Astrocyte of the cerebellum (primary cell): ENCODE results near the gene RPN2.

Experiments
- DNase-seq: peaks from one replicate; pipeline ENCODE4 v3.0.0-alpha.2; 2011; ENCODE audit warnings: low read depth
- H3K4me3 ChIP-seq: 2 replicates; pipeline ENCODE4 v1.5.1; 2011; ENCODE audit warnings: mild to moderate bottlenecking, low read depth, low read length, moderate library complexity
- CTCF ChIP-seq: IDR thresholded peaks from 2 replicates; pipeline ENCODE4 v1.5.1; 2012; ENCODE audit warnings: low read length, low read depth, moderate library complexity, mild to moderate bottlenecking; ENCODE audit errors: missing control alignments
- in situ Hi-C: cut with HindIII; loops from 2 replicates; pipeline ENCODE4 v1.10.0; 2017; ENCODE audit warnings: low sequenced_read_pairs

The RPN2 gene

GRCh38 chr20:37247547-37247946, 68.4 kb downstream of the RPN2 start:
- TF ChIP-seq CTCF, result no peak
- no peak overlapping the region for H3K4me3 ChIP-seq
- DNase-seq, result no peak
- in situ Hi-C loops, result no loop called here

- DNase-seq, result no peak
- no peak overlapping the region for H3K4me3 ChIP-seq
- TF ChIP-seq CTCF, result no peak
- in situ Hi-C loops, result no loop called here
These were observed 70.2 kb downstream of the RPN2 start for GRCh38 chr20:37249304-37249703.

- H3K4me3 ChIP-seq, result no peak overlapping the region
- no peak for DNase-seq
- no peak for TF ChIP-seq CTCF
- in situ Hi-C loops, result no loop called here
These were observed 72.8 kb downstream of the RPN2 start for GRCh38 chr20:37251825-37252477.

- no peak for TF ChIP-seq CTCF
- in situ Hi-C loops, result no loop called here
- DNase-seq, result no peak
These were observed 74.0 kb downstream of the RPN2 start for GRCh38 chr20:37253087-37253486.

GRCh38 chr20:37254114-37254878, 75.2 kb downstream of the RPN2 start:
- in situ Hi-C loops, result no loop called here
- TF ChIP-seq CTCF, result no peak
- DNase-seq, result no peak

More at GRCh38 chr20:37253087-37253486, 74.0 kb downstream of the RPN2 start:
- H3K4me3 ChIP-seq, result no peak overlapping the region

GRCh38 chr20:37256286-37256685, 77.2 kb downstream of the RPN2 start:
- no peak overlapping the region for H3K4me3 ChIP-seq
- DNase-seq, result no peak
- in situ Hi-C loops, result no loop called here
- no peak for TF ChIP-seq CTCF

More at GRCh38 chr20:37254114-37254878, 75.2 kb downstream of the RPN2 start:
- H3K4me3 ChIP-seq, result no peak overlapping the region
